Measurements from ENCODE around the gene MST1.

MST1 gene

DNA sequence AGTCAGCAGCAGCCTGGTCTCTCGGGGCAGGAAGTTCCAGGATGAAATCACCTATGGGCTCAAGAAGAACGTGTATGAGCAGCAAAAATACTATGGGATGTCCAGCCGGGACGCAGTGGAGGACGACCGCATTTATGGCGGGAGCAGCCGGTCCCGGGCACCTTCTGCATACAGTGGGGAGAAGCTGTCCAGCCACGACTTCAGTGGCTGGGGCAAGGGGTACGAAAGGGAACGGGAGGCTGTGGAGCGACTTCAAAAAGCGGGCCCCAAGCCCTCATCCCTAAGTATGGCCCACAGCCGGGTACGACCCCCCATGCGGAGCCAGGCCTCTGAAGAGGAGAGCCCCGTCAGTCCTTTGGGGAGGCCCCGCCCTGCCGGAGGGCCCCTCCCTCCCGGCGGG lies 27.3 kb downstream of the MST1 start:
- ATAC-seq (ENCODE audit: insufficient read depth, low read depth) (no peak), DNase-seq (no peak)
- peaks cover 4% of the 10 kb centered on the region; the same call in 1 of the 2 replicates for H4K20me1 ChIP-seq (ENCODE audit: insufficient read depth, low read length)
- no peak for TF ChIP-seq EZH2 (IDR thresholded peaks at IDR 0.05; ENCODE audit: borderline replicate concordance, low read depth, low read length, severe bottlenecking)
- TF ChIP-seq, protein P1, sequence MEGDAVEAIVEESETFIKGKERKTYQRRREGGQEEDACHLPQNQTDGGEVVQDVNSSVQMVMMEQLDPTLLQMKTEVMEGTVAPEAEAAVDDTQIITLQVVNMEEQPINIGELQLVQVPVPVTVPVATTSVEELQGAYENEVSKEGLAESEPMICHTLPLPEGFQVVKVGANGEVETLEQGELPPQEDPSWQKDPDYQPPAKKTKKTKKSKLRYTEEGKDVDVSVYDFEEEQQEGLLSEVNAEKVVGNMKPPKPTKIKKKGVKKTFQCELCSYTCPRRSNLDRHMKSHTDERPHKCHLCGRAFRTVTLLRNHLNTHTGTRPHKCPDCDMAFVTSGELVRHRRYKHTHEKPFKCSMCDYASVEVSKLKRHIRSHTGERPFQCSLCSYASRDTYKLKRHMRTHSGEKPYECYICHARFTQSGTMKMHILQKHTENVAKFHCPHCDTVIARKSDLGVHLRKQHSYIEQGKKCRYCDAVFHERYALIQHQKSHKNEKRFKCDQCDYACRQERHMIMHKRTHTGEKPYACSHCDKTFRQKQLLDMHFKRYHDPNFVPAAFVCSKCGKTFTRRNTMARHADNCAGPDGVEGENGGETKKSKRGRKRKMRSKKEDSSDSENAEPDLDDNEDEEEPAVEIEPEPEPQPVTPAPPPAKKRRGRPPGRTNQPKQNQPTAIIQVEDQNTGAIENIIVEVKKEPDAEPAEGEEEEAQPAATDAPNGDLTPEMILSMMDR (IDR thresholded peaks at IDR 0.05; ENCODE audit: borderline replicate concordance, extremely low read depth, low read length, poor library complexity, severe bottlenecking), result no peak
- no peaks in the 10 kb centered on the region for H3K4me1 ChIP-seq (ENCODE audit: insufficient read depth, low read length)
- H3K27me3 ChIP-seq (ENCODE audit: insufficient read depth, low read length, poor library complexity), result no peaks in the 10 kb centered on the region
- H3K4me2 ChIP-seq (ENCODE audit: insufficient read depth, low read length), result no peak overlapping the region
- no peak overlapping the region for H3K9ac ChIP-seq (ENCODE audit: low read depth, low read length)
- H2AFZ ChIP-seq (ENCODE audit: low read depth, low read length), result no peak overlapping the region
- no peak overlapping the region for H3K4me3 ChIP-seq (ENCODE audit: low read depth in 1 of 2, low read length in 2 of 2)
- no peak overlapping the region for H3K27ac ChIP-seq (ENCODE audit: low read length)
- no peaks in the 10 kb centered on the region for H3K36me3 ChIP-seq (ENCODE audit: insufficient read depth, low read length)
- H3K9me3 ChIP-seq (ENCODE audit: insufficient read depth, low read length, severe bottlenecking), result no peaks in the 10 kb centered on the region
- H3K79me2 ChIP-seq (ENCODE audit: insufficient read depth, low read length), result no peaks in the 10 kb centered on the region

DNA sequence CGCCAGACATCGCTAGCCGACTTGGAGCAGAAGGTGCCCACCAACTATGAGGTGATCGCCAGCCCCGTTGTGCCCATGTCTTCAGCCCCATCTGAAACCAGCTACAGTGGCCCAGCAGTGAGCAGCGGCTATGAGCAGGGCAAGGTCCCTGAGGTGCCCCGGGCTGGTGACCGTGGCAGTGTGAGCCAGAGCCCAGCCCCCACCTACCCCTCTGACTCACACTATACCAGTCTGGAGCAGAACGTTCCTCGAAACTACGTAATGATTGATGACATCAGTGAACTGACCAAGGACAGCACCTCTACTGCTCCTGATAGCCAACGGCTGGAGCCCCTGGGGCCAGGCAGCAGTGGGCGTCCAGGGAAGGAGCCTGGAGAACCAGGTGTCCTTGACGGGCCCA lies 28.0 kb downstream of the MST1 start:
- ATAC-seq (ENCODE audit: insufficient read depth, low read depth), result no peak

DNA sequence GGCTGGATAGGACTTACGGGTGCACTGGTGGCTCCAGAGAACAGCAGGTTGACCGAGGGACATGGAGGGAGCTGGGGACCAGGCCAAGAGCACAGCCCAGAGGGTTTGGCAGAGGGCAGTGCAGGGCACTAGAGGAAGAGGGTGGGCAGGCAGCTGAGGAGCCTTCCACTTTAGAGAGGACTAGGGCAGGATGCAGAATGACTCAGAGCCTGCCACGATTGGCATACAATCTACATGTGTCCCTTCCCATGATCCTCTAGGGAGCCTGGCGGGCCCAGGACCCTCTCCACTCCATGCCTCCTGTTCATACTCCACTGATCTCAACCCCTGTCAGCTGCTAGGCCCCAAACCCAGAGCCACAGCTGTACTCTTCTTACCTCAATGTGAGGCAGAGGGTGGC lies 29.5 kb downstream of the MST1 start:
- H3K36me3 ChIP-seq (ENCODE audit: insufficient read depth, low read length), result no peaks in the 10 kb centered on the region
- ATAC-seq (ENCODE audit: insufficient read depth, low read depth), result 0 out of 3 replicates have a peak, but pooled peaks have one; percentile 37
- no peak for DNase-seq
- TF ChIP-seq EZH2 (IDR thresholded peaks at IDR 0.05; ENCODE audit: borderline replicate concordance, low read depth, low read length, severe bottlenecking), result no peak
- TF ChIP-seq, protein P1 (IDR thresholded peaks at IDR 0.05; ENCODE audit: borderline replicate concordance, extremely low read depth, low read length, poor library complexity, severe bottlenecking), result no peak
- H3K27me3 ChIP-seq (ENCODE audit: insufficient read depth, low read length, poor library complexity), result no peaks in the 10 kb centered on the region
- H3K4me2 ChIP-seq (ENCODE audit: insufficient read depth, low read length), result no peak overlapping the region
- no peaks in the 10 kb centered on the region for H4K20me1 ChIP-seq (ENCODE audit: insufficient read depth, low read length)
- no peak overlapping the region for H3K27ac ChIP-seq (ENCODE audit: low read length)
- no peaks in the 10 kb centered on the region for H3K4me1 ChIP-seq (ENCODE audit: insufficient read depth, low read length)
- H2AFZ ChIP-seq (ENCODE audit: low read depth, low read length), result no peak overlapping the region
- H3K9me3 ChIP-seq (ENCODE audit: insufficient read depth, low read length, severe bottlenecking), result no peaks in the 10 kb centered on the region
- no peak overlapping the region for H3K4me3 ChIP-seq (ENCODE audit: low read depth in 1 of 2, low read length in 2 of 2)
- no peaks in the 10 kb centered on the region for H3K79me2 ChIP-seq (ENCODE audit: insufficient read depth, low read length)
- H3K9ac ChIP-seq (ENCODE audit: low read depth, low read length), result no peak overlapping the region

More for the DNA sequence above, 28.0 kb downstream of the MST1 start:
- TF ChIP-seq EZH2 (IDR thresholded peaks at IDR 0.05; ENCODE audit: borderline replicate concordance, low read depth, low read length, severe bottlenecking), result no peak
- TF ChIP-seq, protein P1 (IDR thresholded peaks at IDR 0.05; ENCODE audit: borderline replicate concordance, extremely low read depth, low read length, poor library complexity, severe bottlenecking), result no peak
- Histone ChIP-seq H3K27ac (ENCODE audit: low read length) (no peak overlapping the region), H3K27me3 (ENCODE audit: insufficient read depth, low read length, poor library complexity) (no peaks in the 10 kb centered on the region), H3K4me2 (ENCODE audit: insufficient read depth, low read length) (no peak overlapping the region), H2AFZ (ENCODE audit: low read depth, low read length) (no peak overlapping the region), H3K4me3 (ENCODE audit: low read depth in 1 of 2, low read length in 2 of 2) (no peak overlapping the region), H3K79me2 (ENCODE audit: insufficient read depth, low read length) (no peaks in the 10 kb centered on the region), H3K9ac (ENCODE audit: low read depth, low read length) (no peak overlapping the region), H4K20me1 (ENCODE audit: insufficient read depth, low read length) (peaks cover 4% of the 10 kb centered on the region; the same call in 1 of the 2 replicates), H3K4me1 (ENCODE audit: insufficient read depth, low read length) (no peaks in the 10 kb centered on the region), H3K9me3 (ENCODE audit: insufficient read depth, low read length, severe bottlenecking) (no peaks in the 10 kb centered on the region), H3K36me3 (ENCODE audit: insufficient read depth, low read length) (no peaks in the 10 kb centered on the region)
- DNase-seq, result no peak

DNA sequence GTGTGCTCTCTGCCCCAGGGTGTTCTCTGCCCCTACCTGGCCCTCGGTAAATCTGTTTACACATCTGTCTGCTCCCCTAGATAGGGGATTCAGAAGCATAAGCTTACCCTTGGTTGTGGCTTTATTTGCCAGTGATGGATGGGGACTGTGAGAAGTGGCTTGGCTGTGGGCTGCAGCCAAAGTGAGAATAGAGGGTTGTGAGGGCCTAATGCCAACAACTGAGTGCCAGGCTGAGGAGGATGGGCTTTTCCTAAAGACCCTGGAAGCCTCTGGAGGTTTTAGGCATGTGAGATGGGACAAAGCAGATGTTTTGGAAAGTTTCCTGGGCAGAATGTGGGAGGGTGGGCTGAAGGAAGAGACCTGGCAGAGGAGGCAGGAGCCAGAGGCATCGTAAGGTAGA lies 30.6 kb downstream of the MST1 start:
- TF ChIP-seq, protein P1 (IDR thresholded peaks at IDR 0.05; ENCODE audit: borderline replicate concordance, extremely low read depth, low read length, poor library complexity, severe bottlenecking), result no peak
- no peak for TF ChIP-seq EZH2 (IDR thresholded peaks at IDR 0.05; ENCODE audit: borderline replicate concordance, low read depth, low read length, severe bottlenecking)
- Histone ChIP-seq H3K27me3 (ENCODE audit: insufficient read depth, low read length, poor library complexity) (no peaks in the 10 kb centered on the region), H4K20me1 (ENCODE audit: insufficient read depth, low read length) (no peaks in the 10 kb centered on the region), H3K4me3 (ENCODE audit: low read depth in 1 of 2, low read length in 2 of 2) (no peak overlapping the region), H2AFZ (ENCODE audit: low read depth, low read length) (no peak overlapping the region), H3K79me2 (ENCODE audit: insufficient read depth, low read length) (no peaks in the 10 kb centered on the region), H3K9ac (ENCODE audit: low read depth, low read length) (no peak overlapping the region), H3K27ac (ENCODE audit: low read length) (no peak overlapping the region), H3K4me1 (ENCODE audit: insufficient read depth, low read length) (no peaks in the 10 kb centered on the region), H3K9me3 (ENCODE audit: insufficient read depth, low read length, severe bottlenecking) (no peaks in the 10 kb centered on the region), H3K4me2 (ENCODE audit: insufficient read depth, low read length) (no peak overlapping the region), H3K36me3 (ENCODE audit: insufficient read depth, low read length) (no peaks in the 10 kb centered on the region)
- DNase-seq, result no peak
- ATAC-seq (ENCODE audit: insufficient read depth, low read depth), result no peak

Measured in DND-41 (cell line).